GM23338 (cell line): ENCODE data around the gene APOL2. TPM values are rescaled to one million over a fixed set of nuclear protein-coding genes. Genes with fewer than 3 reads are reported as not detected.

ENCODE experiments used
- ATAC-seq: fragments of 200-7000 bp; cut with Tn5 transposase; 3 replicates; pipeline ENCODE4 v1.9.1; 2020
- DNase-seq: peaks from one replicate; pipeline ENCODE4 v3.0.0-alpha.2; 2015; ENCODE audit warnings: low spot score
- H2AFZ ChIP-seq: fragments of 200-600 bp; sonication (generic); 2 replicates; pipeline ENCODE4 v1.8.0; 2016; ENCODE audit warnings: antibody characterized with exemption, mild to moderate bottlenecking, moderate library complexity
- H3F3A ChIP-seq: fragments of 200-600 bp; sonication (generic); replicated peaks from 2 replicates; pipeline ENCODE4 v1.8.0; 2017; ENCODE audit warnings: antibody characterized with exemption, mixed run types, low read depth
- H3K27ac ChIP-seq: fragments of 200-600 bp; sonication (generic); 2 replicates; pipeline ENCODE4 v1.6.1; 2016; ENCODE audit warnings: low read depth
- H3K27me3 ChIP-seq: fragments of 200-600 bp; sonication (generic); 2 replicates; pipeline ENCODE4 v1.8.0; 2016; ENCODE audit warnings: mild to moderate bottlenecking, mixed run types, moderate library complexity; ENCODE audit not compliant: insufficient read depth
- H3K36me3 ChIP-seq: fragments of 200-600 bp; sonication (generic); 2 replicates; pipeline ENCODE4 v1.8.0; 2016; ENCODE audit warnings: mild to moderate bottlenecking; ENCODE audit not compliant: insufficient read depth
- H3K4me1 ChIP-seq: fragments of 200-600 bp; sonication (generic); 2 replicates; pipeline ENCODE4 v1.8.0; 2016; ENCODE audit warnings: mild to moderate bottlenecking, moderate library complexity; ENCODE audit not compliant: insufficient read depth
- H3K4me2 ChIP-seq: fragments of 200-600 bp; sonication (generic); 2 replicates; pipeline ENCODE4 v1.7.1; 2017; ENCODE audit warnings: mixed run types
- H3K4me3 ChIP-seq: fragments of 200-600 bp; sonication (generic); 2 replicates; pipeline ENCODE4 v1.6.1; 2016; ENCODE audit warnings: mixed run types
- H3K79me2 ChIP-seq: fragments of 200-600 bp; sonication (generic); replicated peaks from 2 replicates; pipeline ENCODE4 v1.8.0; 2017; ENCODE audit warnings: mild to moderate bottlenecking; ENCODE audit not compliant: insufficient read depth
- H3K9me2 ChIP-seq: fragments of 200-600 bp; sonication (generic); 2 replicates; pipeline ENCODE4 v1.8.0; 2017; ENCODE audit not compliant: insufficient read depth
- H4K20me1 ChIP-seq: fragments of 200-600 bp; sonication (generic); replicated peaks from 2 replicates; pipeline ENCODE4 v1.8.0; 2017; ENCODE audit warnings: mild to moderate bottlenecking; ENCODE audit not compliant: insufficient read depth
- H3K27ac Mint-ChIP-seq: 2 replicates; pipeline ENCODE4 v1.8.0; 2020; ENCODE audit warnings: inconsistent platforms, mild to moderate bottlenecking, moderate library complexity, mixed read lengths
- H3K27me3 Mint-ChIP-seq: 3 replicates; pipeline ENCODE4 v1.8.0; 2022; ENCODE audit warnings: low read depth, mild to moderate bottlenecking, moderate library complexity, mixed read lengths, inconsistent platforms; ENCODE audit not compliant: insufficient read depth, poor library complexity
- H3K36me3 Mint-ChIP-seq: 3 replicates; pipeline ENCODE4 v1.8.0; 2021; ENCODE audit warnings: low read depth, mild to moderate bottlenecking, inconsistent platforms, moderate library complexity, mixed read lengths
- H3K4me1 Mint-ChIP-seq: 3 replicates; pipeline ENCODE4 v1.8.0; 2020; ENCODE audit warnings: mild to moderate bottlenecking, inconsistent platforms, mixed read lengths
- H3K4me3 Mint-ChIP-seq: 3 replicates; pipeline ENCODE4 v1.8.0; 2021; ENCODE audit warnings: moderate library complexity, mild to moderate bottlenecking, inconsistent platforms, mixed read lengths
- H3K9me3 Mint-ChIP-seq: 3 replicates; pipeline ENCODE4 v1.8.0; 2020; ENCODE audit warnings: moderate library complexity, mild to moderate bottlenecking, inconsistent platforms, mixed read lengths
- CREB1 ChIP-seq: fragments of 250-450 bp; sonication (Bioruptor Pico); IDR thresholded peaks from 2 replicates; pipeline ENCODE4 v1.5.0; 2020; ENCODE audit warnings: low read depth, mild to moderate bottlenecking, moderate library complexity
- EZH2 ChIP-seq: fragments of 200-600 bp; sonication (generic); IDR thresholded peaks from one replicate; pipeline ENCODE4 v1.8.0; 2017; ENCODE audit warnings: antibody characterized with exemption, mild to moderate bottlenecking, low read depth; ENCODE audit not compliant: unreplicated experiment
- EZH2phosphoT487 ChIP-seq: fragments of 200-600 bp; sonication (generic); IDR thresholded peaks from one replicate; pipeline ENCODE4 v1.8.1; 2018; ENCODE audit warnings: antibody characterized with exemption; ENCODE audit not compliant: unreplicated experiment
- JUNB ChIP-seq: IDR thresholded peaks from one replicate; pipeline ENCODE4 v1.6.1; 2016; ENCODE audit warnings: antibody characterized with exemption; ENCODE audit not compliant: unreplicated experiment
- NANOG ChIP-seq: IDR thresholded peaks from 2 replicates; pipeline ENCODE4 v1.6.1; 2016; ENCODE audit warnings: antibody characterized with exemption, borderline replicate concordance
- POLR2AphosphoS5 ChIP-seq: IDR thresholded peaks from 2 replicates; pipeline ENCODE4 v1.6.1; 2016; ENCODE audit warnings: antibody characterized with exemption, low read depth
- STAT1 ChIP-seq: IDR thresholded peaks from one replicate; pipeline ENCODE4 v1.6.1; 2016; ENCODE audit warnings: antibody characterized with exemption; ENCODE audit not compliant: unreplicated experiment
- ZNF114 ChIP-seq: fragments of 250-450 bp; sonication (Bioruptor Pico); IDR thresholded peaks from 2 replicates; pipeline ENCODE4 v1.5.0; 2020; ENCODE audit warnings: mild to moderate bottlenecking, moderate library complexity
- ZNF331 ChIP-seq: fragments of 250-450 bp; sonication (Bioruptor Pico); IDR thresholded peaks from 2 replicates; pipeline ENCODE4 v1.5.0; 2020; ENCODE audit warnings: low read depth, mild to moderate bottlenecking, moderate library complexity
- polyA plus RNA-seq: library from polyadenylated mRNA; unstranded; fragments of >200 nt; fragmentation: Nextera tagmentation; extraction: Ambion mirVana; gene quantifications from 2 replicates; pipeline ENCODE4 v1.2.1, GENCODE V29; 2016
- total RNA-seq: library from RNA; depleted of rRNA; stranded (reverse); fragments of >200 nt; shearing (Covaris generic); gene quantifications from 2 replicates; pipeline ENCODE4 v1.2.3, GENCODE V29; 2014
- TF ChIP-seq, protein P1 (sequence below): fragments of 250-450 bp; sonication (Bioruptor Pico); IDR thresholded peaks from 2 replicates; pipeline ENCODE4 v1.5.0; 2020; ENCODE audit warnings: mild to moderate bottlenecking, moderate library complexity
- TF ChIP-seq, protein P2 (sequence below): IDR thresholded peaks from 2 replicates; pipeline ENCODE4 v1.6.1; 2016; ENCODE audit warnings: antibody characterized with exemption
- TF ChIP-seq, protein P3 (sequence below): IDR thresholded peaks from one replicate; pipeline ENCODE4 v1.6.1; 2018; ENCODE audit warnings: antibody characterized with exemption; ENCODE audit not compliant: unreplicated experiment
- TF ChIP-seq, protein P4 (sequence below), 2 experiments: fragments of 200-600 bp in 1 of 2; sonication (generic) in 1 of 2; conservative IDR thresholded peaks; 2 replicates each; pipeline versions ENCODE4 v1.5.1 to v1.6.1; 2016 to 2017; ENCODE audit warnings: antibody characterized with exemption in 2 of 2, low read depth in 2 of 2, mild to moderate bottlenecking in 2 of 2, moderate library complexity in 1 of 2

Gene APOL2
- total and polyA plus RNA-seq, 2 experiments from 2014 or later, result 5.5 to 10.4 TPM

DNA sequence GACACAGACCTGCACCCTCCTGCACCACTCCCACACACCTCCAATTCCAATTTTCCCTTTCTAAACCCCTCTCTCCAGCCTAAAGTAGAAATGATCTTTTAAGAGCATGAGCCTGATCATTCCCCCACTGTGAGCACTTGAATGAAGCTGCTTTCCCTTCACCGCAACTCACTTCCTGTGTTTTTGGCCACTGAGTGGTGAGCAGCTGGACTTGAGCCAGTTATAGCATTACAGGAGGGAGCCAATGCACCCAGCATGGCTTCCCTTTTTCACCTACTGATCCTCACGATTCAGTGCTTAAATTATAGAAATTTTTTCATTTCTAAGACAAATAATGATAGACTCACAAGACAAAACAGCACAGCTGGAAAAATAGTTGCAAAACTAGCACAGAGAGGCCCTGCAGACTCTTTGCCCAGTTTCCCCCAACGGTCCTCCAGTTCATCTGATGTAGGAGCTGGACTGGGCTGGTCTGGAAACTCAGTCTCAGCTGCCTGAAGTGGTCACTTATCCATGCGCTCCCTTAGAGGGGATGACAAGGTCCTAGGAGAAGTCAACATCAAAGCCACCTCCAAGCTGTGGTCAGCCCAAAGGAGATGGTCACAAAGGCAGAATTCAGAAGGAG lies 28.0 kb downstream of the APOL2 start:
- no peak overlapping the region for H3K27ac Mint-ChIP-seq
- ATAC-seq, result no peak

More for the DNA sequence above, 28.0 kb downstream of the APOL2 start:
- no peak for TF ChIP-seq ZNF114
- TF ChIP-seq NANOG, result no peak
- no peak for TF ChIP-seq JUNB
- TF ChIP-seq ZNF331, result no peak
- no peak for TF ChIP-seq EZH2phosphoT487
- TF ChIP-seq, protein P1, sequence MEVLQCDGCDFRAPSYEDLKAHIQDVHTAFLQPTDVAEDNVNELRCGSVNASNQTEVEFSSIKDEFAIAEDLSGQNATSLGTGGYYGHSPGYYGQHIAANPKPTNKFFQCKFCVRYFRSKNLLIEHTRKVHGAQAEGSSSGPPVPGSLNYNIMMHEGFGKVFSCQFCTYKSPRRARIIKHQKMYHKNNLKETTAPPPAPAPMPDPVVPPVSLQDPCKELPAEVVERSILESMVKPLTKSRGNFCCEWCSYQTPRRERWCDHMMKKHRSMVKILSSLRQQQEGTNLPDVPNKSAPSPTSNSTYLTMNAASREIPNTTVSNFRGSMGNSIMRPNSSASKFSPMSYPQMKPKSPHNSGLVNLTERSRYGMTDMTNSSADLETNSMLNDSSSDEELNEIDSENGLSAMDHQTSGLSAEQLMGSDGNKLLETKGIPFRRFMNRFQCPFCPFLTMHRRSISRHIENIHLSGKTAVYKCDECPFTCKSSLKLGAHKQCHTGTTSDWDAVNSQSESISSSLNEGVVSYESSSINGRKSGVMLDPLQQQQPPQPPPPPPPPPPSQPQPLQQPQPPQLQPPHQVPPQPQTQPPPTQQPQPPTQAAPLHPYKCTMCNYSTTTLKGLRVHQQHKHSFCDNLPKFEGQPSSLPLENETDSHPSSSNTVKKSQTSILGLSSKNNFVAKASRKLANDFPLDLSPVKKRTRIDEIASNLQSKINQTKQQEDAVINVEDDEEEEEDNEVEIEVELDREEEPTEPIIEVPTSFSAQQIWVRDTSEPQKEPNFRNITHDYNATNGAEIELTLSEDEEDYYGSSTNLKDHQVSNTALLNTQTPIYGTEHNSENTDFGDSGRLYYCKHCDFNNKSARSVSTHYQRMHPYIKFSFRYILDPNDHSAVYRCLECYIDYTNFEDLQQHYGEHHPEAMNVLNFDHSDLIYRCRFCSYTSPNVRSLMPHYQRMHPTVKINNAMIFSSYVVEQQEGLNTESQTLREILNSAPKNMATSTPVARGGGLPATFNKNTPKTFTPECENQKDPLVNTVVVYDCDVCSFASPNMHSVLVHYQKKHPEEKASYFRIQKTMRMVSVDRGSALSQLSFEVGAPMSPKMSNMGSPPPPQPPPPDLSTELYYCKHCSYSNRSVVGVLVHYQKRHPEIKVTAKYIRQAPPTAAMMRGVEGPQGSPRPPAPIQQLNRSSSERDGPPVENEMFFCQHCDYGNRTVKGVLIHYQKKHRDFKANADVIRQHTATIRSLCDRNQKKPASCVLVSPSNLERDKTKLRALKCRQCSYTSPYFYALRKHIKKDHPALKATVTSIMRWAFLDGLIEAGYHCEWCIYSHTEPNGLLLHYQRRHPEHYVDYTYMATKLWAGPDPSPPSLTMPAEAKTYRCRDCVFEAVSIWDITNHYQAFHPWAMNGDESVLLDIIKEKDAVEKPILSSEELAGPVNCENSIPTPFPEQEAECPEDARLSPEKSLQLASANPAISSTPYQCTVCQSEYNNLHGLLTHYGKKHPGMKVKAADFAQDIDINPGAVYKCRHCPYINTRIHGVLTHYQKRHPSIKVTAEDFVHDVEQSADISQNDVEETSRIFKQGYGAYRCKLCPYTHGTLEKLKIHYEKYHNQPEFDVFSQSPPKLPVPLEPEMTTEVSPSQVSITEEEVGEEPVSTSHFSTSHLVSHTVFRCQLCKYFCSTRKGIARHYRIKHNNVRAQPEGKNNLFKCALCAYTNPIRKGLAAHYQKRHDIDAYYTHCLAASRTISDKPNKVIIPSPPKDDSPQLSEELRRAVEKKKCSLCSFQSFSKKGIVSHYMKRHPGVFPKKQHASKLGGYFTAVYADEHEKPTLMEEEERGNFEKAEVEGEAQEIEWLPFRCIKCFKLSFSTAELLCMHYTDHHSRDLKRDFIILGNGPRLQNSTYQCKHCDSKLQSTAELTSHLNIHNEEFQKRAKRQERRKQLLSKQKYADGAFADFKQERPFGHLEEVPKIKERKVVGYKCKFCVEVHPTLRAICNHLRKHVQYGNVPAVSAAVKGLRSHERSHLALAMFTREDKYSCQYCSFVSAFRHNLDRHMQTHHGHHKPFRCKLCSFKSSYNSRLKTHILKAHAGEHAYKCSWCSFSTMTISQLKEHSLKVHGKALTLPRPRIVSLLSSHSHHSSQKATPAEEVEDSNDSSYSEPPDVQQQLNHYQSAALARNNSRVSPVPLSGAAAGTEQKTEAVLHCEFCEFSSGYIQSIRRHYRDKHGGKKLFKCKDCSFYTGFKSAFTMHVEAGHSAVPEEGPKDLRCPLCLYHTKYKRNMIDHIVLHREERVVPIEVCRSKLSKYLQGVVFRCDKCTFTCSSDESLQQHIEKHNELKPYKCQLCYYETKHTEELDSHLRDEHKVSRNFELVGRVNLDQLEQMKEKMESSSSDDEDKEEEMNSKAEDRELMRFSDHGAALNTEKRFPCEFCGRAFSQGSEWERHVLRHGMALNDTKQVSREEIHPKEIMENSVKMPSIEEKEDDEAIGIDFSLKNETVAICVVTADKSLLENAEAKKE (CRISPR knock-in tag), result no peak
- no peak for TF ChIP-seq POLR2AphosphoS5
- no peak for TF ChIP-seq EZH2
- no peak for TF ChIP-seq STAT1
- TF ChIP-seq, protein P2, sequence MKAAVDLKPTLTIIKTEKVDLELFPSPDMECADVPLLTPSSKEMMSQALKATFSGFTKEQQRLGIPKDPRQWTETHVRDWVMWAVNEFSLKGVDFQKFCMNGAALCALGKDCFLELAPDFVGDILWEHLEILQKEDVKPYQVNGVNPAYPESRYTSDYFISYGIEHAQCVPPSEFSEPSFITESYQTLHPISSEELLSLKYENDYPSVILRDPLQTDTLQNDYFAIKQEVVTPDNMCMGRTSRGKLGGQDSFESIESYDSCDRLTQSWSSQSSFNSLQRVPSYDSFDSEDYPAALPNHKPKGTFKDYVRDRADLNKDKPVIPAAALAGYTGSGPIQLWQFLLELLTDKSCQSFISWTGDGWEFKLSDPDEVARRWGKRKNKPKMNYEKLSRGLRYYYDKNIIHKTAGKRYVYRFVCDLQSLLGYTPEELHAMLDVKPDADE, result no peak
- TF ChIP-seq, protein P3, sequence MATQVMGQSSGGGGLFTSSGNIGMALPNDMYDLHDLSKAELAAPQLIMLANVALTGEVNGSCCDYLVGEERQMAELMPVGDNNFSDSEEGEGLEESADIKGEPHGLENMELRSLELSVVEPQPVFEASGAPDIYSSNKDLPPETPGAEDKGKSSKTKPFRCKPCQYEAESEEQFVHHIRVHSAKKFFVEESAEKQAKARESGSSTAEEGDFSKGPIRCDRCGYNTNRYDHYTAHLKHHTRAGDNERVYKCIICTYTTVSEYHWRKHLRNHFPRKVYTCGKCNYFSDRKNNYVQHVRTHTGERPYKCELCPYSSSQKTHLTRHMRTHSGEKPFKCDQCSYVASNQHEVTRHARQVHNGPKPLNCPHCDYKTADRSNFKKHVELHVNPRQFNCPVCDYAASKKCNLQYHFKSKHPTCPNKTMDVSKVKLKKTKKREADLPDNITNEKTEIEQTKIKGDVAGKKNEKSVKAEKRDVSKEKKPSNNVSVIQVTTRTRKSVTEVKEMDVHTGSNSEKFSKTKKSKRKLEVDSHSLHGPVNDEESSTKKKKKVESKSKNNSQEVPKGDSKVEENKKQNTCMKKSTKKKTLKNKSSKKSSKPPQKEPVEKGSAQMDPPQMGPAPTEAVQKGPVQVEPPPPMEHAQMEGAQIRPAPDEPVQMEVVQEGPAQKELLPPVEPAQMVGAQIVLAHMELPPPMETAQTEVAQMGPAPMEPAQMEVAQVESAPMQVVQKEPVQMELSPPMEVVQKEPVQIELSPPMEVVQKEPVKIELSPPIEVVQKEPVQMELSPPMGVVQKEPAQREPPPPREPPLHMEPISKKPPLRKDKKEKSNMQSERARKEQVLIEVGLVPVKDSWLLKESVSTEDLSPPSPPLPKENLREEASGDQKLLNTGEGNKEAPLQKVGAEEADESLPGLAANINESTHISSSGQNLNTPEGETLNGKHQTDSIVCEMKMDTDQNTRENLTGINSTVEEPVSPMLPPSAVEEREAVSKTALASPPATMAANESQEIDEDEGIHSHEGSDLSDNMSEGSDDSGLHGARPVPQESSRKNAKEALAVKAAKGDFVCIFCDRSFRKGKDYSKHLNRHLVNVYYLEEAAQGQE, result no peak
- TF ChIP-seq, protein P4, sequence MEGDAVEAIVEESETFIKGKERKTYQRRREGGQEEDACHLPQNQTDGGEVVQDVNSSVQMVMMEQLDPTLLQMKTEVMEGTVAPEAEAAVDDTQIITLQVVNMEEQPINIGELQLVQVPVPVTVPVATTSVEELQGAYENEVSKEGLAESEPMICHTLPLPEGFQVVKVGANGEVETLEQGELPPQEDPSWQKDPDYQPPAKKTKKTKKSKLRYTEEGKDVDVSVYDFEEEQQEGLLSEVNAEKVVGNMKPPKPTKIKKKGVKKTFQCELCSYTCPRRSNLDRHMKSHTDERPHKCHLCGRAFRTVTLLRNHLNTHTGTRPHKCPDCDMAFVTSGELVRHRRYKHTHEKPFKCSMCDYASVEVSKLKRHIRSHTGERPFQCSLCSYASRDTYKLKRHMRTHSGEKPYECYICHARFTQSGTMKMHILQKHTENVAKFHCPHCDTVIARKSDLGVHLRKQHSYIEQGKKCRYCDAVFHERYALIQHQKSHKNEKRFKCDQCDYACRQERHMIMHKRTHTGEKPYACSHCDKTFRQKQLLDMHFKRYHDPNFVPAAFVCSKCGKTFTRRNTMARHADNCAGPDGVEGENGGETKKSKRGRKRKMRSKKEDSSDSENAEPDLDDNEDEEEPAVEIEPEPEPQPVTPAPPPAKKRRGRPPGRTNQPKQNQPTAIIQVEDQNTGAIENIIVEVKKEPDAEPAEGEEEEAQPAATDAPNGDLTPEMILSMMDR (conservative IDR thresholded peaks at IDR 0.05; ENCODE audit: low read depth in 2 of 2), result no peak
- no peak for TF ChIP-seq CREB1 (CRISPR knock-in tag)
- H4K20me1 ChIP-seq, result no peaks in the 10 kb centered on the region
- Mint-ChIP-seq H3K4me3 (no peak overlapping the region), H3K27me3 (peaks cover 4% of the 10 kb centered on the region), H3K4me1 (0 out of 3 replicates have a peak, but pooled peaks cover 3% of the 10 kb centered on the region), H3K36me3 (0 out of 3 replicates have a peak, but pooled peaks cover 3% of the 10 kb centered on the region), H3K9me3 (peaks cover 18% of the 10 kb centered on the region)
- no peak overlapping the region for H2AFZ ChIP-seq
- no peaks in the 10 kb centered on the region for H3K79me2 ChIP-seq
- no peaks in the 10 kb centered on the region for H3K4me1 ChIP-seq
- no peak for DNase-seq
- H3K4me3 ChIP-seq, result no peak overlapping the region
- no peaks in the 10 kb centered on the region for H3F3A ChIP-seq
- H3K27ac ChIP-seq, result no peak overlapping the region
- H3K36me3 ChIP-seq, result no peaks in the 10 kb centered on the region
- no peak overlapping the region for H3K4me2 ChIP-seq
- H3K9me2 ChIP-seq, result no peaks in the 10 kb centered on the region
- H3K27me3 ChIP-seq, result no peaks in the 10 kb centered on the region
